SJCRH30 (cell line): Measurements from ENCODE around the gene ZNF423. TPM values are rescaled to one million over a fixed set of nuclear protein-coding genes. Genes with fewer than 3 reads are reported as not detected.

Experiments
- DNase-seq, 2 experiments: peaks; one replicate each; pipeline ENCODE4 v3.0.0-alpha.2; 2015 to 2020
- H3K27ac ChIP-seq: fragments of 250-450 bp; sonication (Bioruptor Pico); 2 replicates; pipeline ENCODE4 v1.5.1; 2020; ENCODE audit warnings: mild to moderate bottlenecking, moderate library complexity
- H3K27me3 ChIP-seq: fragments of 250-450 bp; sonication (Bioruptor Pico); 2 replicates; pipeline ENCODE4 v1.5.1; 2020; ENCODE audit warnings: mild to moderate bottlenecking, moderate library complexity
- H3K36me3 ChIP-seq: fragments of 250-450 bp; sonication (Bioruptor Pico); 2 replicates; pipeline ENCODE4 v1.5.1; 2020; ENCODE audit warnings: mild to moderate bottlenecking, moderate library complexity
- H3K4me1 ChIP-seq: fragments of 250-450 bp; sonication (Bioruptor Pico); 2 replicates; pipeline ENCODE4 v1.5.1; 2020; ENCODE audit warnings: mild to moderate bottlenecking, moderate library complexity
- H3K4me3 ChIP-seq: fragments of 250-450 bp; sonication (Bioruptor Pico); 2 replicates; pipeline ENCODE4 v1.5.1; 2020; ENCODE audit warnings: mild to moderate bottlenecking, moderate library complexity
- H3K9me3 ChIP-seq: fragments of 250-450 bp; sonication (Bioruptor Pico); replicated peaks from 2 replicates; pipeline ENCODE4 v1.5.1; 2020; ENCODE audit warnings: mild to moderate bottlenecking, moderate library complexity
- total RNA-seq: library from RNA; depleted of rRNA; stranded (reverse); fragments of >200 nt; shearing (Covaris generic); gene quantifications from 2 replicates; pipeline ENCODE4 v1.2.3, GENCODE V29; 2014

The ZNF423 gene
- total RNA-seq, 1 experiment from 2014 or later, result 7.9 TPM

DNA sequence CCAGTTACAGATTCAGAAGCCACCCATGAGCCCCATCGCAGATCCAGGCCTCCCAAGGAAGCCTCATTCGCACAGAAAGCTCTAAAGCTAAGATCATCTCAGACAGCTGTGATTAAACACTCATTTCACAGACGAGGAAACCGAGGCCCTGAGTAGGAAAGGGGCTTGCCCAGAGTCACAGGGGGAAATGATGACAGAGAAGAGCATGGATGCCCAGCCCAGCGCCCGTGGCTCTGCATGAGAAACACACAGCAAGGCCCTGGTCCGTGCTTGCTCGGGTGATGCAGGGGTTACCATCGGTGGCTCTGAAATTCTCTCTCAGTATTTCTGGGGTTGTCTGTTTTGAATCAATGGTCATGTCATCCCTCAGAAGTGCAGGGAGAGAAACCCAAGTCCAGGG, 372.7 kb downstream of the ZNF423 start:
- no peak for DNase-seq
- no peaks in the 10 kb centered on the region for H3K9me3 ChIP-seq
- H3K27ac ChIP-seq, result no peak overlapping the region
- H3K27me3 ChIP-seq, result peaks cover 3% of the 10 kb centered on the region; the same call in 1 of the 2 replicates
- no peaks in the 10 kb centered on the region for H3K36me3 ChIP-seq
- H3K4me1 ChIP-seq, result peaks cover 3% of the 10 kb centered on the region; the same call in 1 of the 2 replicates
- H3K4me3 ChIP-seq, result no peak overlapping the region

- DNase-seq, result no peak
- H3K36me3 ChIP-seq, result no peaks in the 10 kb centered on the region
- H3K4me3 ChIP-seq, result no peak overlapping the region
- H3K27ac ChIP-seq, result no peak overlapping the region
- H3K27me3 ChIP-seq, result peaks cover 3% of the 10 kb centered on the region; the same call in 1 of the 2 replicates
- no peaks in the 10 kb centered on the region for H3K9me3 ChIP-seq
- peaks cover 3% of the 10 kb centered on the region; the same call in 1 of the 2 replicates for H3K4me1 ChIP-seq
These were observed 373.2 kb downstream of the ZNF423 start for GRCh38 chr16:49482690-49483089.

DNA sequence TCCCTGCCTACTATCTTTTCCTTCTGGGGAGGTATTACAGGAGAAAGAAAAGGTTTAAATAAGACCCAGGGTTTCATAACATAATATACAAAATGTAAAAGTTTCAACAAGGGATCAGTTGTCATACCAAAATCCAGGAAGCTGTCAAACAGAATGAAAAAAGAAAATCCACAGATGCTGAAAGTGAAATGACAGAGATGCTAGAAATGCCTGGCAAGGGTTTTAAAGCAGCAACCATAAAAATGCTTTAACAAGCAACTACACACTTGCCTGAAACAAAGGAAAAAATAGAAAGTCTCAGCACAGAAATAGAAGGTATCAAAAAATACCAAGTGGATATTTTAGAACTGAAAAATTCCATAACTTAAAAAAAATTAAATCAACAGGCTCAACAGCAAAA, 377.3 kb downstream of the ZNF423 start:
- no peak for DNase-seq
- Histone ChIP-seq H3K9me3 (no peaks in the 10 kb centered on the region), H3K4me3 (no peak overlapping the region), H3K4me1 (no peaks in the 10 kb centered on the region; the same call in 1 of the 2 replicates), H3K27ac (no peak overlapping the region), H3K36me3 (no peaks in the 10 kb centered on the region), H3K27me3 (peaks cover 3% of the 10 kb centered on the region; the same call in 1 of the 2 replicates)

DNA sequence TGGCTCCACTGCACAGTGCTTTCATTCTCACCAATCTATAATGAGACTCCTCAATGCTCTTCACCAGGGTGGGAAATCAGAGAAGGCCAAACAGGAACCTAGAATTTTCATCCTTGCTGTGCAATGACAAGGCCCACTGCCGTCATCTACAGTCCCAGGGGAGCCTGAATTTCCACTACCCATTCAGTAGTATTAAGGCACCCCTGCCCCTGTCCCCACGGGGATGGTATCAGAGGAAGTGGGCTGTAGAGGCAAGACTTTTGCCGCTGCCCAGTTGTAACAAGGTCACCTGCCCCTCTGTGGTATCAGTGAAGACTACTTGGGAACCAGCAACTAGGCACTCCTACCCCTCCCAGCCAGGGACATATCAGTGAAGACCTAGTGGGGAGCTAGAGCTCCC, 377.8 kb downstream of the ZNF423 start:
- no peak overlapping the region for H3K27ac ChIP-seq
- no peak overlapping the region for H3K4me3 ChIP-seq
- no peaks in the 10 kb centered on the region for H3K4me1 ChIP-seq
- no peaks in the 10 kb centered on the region for H3K36me3 ChIP-seq
- H3K9me3 ChIP-seq, result no peaks in the 10 kb centered on the region
- DNase-seq, result no peak
- H3K27me3 ChIP-seq, result peaks cover 3% of the 10 kb centered on the region; the same call in 1 of the 2 replicates

DNA sequence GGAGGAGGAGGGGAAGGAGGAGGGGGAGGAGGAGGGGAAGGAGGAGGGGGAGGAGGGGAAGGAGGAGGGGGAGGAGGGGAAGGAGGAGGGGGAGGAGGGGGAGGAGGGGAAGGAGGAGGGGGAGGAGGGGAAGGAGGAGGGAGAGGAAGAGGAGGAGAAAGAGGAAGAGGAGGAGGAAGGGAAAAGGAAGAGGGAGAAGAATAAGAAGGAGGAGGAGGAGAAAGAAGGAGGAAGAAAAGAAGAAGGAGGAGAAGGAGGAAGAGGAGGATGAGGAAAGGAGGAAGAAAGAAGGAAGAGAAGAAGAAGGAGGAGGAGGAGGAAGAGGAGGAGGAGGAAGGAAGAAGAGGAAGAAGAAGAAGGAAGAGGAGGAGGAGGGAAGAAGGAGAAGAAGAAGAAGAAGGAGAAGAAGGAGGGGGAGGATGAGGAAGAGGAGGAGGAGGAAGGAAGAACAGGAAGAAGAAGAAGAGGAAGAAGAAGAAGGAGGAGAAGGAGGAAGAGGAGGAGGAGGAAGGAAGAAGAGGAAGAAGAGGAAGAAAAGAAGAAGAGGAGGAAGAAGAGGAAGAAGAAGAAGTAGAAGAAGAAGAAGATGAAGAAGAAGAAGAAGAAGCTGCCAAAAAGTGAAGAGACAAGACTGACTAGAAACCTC, 378.5 kb downstream of the ZNF423 start:
- DNase-seq, result no peak
- H3K36me3 ChIP-seq, result no peaks in the 10 kb centered on the region
- no peaks in the 10 kb centered on the region for H3K9me3 ChIP-seq
- no peak overlapping the region for H3K27ac ChIP-seq
- peaks cover 3% of the 10 kb centered on the region; the same call in 1 of the 2 replicates for H3K27me3 ChIP-seq
- H3K4me1 ChIP-seq, result no peaks in the 10 kb centered on the region
- no peak overlapping the region for H3K4me3 ChIP-seq

DNA sequence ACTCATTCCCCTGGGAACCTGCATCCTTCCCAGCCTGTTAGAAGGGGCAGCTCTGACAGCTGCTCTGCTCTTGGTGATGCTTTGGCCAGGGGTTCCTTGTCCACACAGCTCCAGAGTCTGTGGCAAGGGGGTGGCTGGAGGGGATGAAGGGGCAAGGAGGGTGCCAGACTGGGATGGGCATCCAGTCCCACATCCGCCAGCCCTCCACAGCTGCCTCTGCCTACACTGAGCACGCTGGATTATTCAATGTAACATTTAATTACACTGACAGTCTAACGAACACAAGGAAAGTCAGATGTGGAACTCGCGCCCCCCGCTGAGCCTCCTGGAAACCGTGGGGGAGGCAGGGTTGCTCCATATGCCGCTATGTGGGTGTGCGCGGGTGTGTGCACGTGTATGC, 381.2 kb downstream of the ZNF423 start:
- H3K9me3 ChIP-seq, result no peaks in the 10 kb centered on the region
- H3K36me3 ChIP-seq, result no peaks in the 10 kb centered on the region
- H3K4me3 ChIP-seq, result no peak overlapping the region
- H3K27ac ChIP-seq, result no peak overlapping the region
- H3K27me3 ChIP-seq, result no peaks in the 10 kb centered on the region
- no peak for DNase-seq
- H3K4me1 ChIP-seq, result no peaks in the 10 kb centered on the region

DNA sequence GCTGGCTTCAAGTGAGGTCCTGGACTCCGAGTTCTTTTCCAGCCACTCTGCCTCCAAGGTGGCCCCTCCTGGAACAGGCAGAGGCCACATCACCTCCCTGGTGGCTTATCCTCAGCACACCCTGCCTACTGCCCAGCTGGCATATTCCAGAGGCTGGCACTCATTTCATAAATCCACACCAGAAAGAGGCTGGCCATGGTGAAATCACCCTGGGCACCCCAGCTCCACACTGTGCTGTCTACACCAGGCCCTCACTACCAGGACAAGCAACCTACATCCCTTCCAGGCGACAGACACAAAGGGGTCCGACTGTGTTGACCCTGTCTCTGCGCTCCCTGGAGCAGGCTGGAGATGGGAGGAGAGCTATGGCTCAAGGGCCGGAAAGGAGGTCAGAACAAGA, 382.1 kb downstream of the ZNF423 start:
- H3K36me3 ChIP-seq, result no peaks in the 10 kb centered on the region
- H3K27ac ChIP-seq, result no peak overlapping the region
- H3K27me3 ChIP-seq, result no peaks in the 10 kb centered on the region
- no peak overlapping the region for H3K4me3 ChIP-seq
- H3K4me1 ChIP-seq, result no peaks in the 10 kb centered on the region
- DNase-seq, result no peak
- H3K9me3 ChIP-seq, result no peaks in the 10 kb centered on the region

- no peak for DNase-seq
These were observed 382.8 kb downstream of the ZNF423 start for GRCh38 chr16:49473131-49473530.

GRCh38 chr16:49472598-49472997, 383.3 kb downstream of the ZNF423 start:
- Histone ChIP-seq H3K27me3 (no peaks in the 10 kb centered on the region), H3K4me3 (no peak overlapping the region), H3K27ac (no peak overlapping the region), H3K36me3 (no peaks in the 10 kb centered on the region), H3K4me1 (no peaks in the 10 kb centered on the region), H3K9me3 (no peaks in the 10 kb centered on the region)
- no peak for DNase-seq

More at GRCh38 chr16:49473131-49473530, 382.8 kb downstream of the ZNF423 start:
- no peak overlapping the region for H3K4me3 ChIP-seq
- H3K27me3 ChIP-seq, result no peaks in the 10 kb centered on the region
- no peaks in the 10 kb centered on the region for H3K4me1 ChIP-seq
- H3K9me3 ChIP-seq, result no peaks in the 10 kb centered on the region
- no peaks in the 10 kb centered on the region for H3K36me3 ChIP-seq
- H3K27ac ChIP-seq, result no peak overlapping the region

DNA sequence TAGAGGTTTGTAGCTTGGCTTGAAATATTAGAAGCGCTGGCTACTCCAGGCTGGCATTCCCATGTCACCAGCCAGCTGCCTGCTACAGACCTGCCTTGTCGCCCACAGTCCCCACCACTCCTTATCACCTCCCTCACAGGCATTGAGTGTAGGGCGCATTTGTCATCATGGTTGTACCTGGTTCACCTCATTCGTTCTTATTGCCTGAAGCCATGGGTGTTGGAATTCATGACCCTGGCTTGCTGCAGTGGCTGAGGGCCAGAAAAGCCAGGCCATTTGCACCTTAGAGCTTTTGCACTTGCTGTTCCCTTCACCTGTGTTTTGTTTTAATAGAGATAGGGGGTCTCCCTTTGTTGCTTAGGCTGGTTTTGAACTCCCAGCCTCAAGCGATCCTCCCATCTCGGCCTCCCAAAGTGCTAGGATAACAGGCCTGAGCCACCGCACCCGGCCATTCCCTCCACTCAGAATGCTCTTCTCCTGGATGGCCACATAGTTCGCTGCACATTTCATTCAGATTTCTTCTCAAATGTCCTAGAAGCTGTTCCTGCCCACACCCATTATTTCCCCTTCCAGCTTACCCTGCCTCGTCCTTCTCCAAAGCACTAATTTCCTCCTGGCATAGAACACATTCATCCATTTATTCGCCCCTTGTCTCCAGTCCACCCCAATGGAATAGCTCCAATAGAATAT, 384.7 kb downstream of the ZNF423 start:
- DNase-seq, result no peak
- no peaks in the 10 kb centered on the region for H3K36me3 ChIP-seq
- H3K27me3 ChIP-seq, result no peaks in the 10 kb centered on the region
- H3K4me3 ChIP-seq, result no peak overlapping the region
- no peak overlapping the region for H3K27ac ChIP-seq
- H3K9me3 ChIP-seq, result no peaks in the 10 kb centered on the region
- no peaks in the 10 kb centered on the region for H3K4me1 ChIP-seq

DNA sequence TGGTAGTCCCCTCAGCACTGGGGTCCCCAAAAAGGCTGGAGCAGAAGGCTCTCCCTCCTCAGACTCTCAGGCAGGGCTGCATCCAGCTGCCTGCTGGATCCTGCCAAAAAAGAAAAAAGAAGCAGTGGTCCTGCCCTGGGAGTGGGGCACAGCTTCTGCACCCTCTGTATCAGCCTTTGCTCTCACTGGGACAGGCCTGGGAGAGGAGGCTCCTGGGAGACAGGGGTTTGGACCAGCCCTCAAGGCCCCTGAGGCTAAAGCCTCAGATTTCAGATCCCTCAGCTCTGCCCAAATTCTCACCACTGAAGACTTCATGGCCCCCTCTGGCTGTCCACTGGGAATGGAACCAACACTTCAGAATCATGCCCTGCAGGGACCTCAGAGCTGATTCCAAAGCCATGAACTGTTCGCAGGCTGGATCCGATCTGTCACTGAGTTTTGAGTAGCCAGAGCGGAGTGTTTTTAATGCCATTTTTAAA, 385.4 kb downstream of the ZNF423 start:
- DNase-seq, result no peak

DNA sequence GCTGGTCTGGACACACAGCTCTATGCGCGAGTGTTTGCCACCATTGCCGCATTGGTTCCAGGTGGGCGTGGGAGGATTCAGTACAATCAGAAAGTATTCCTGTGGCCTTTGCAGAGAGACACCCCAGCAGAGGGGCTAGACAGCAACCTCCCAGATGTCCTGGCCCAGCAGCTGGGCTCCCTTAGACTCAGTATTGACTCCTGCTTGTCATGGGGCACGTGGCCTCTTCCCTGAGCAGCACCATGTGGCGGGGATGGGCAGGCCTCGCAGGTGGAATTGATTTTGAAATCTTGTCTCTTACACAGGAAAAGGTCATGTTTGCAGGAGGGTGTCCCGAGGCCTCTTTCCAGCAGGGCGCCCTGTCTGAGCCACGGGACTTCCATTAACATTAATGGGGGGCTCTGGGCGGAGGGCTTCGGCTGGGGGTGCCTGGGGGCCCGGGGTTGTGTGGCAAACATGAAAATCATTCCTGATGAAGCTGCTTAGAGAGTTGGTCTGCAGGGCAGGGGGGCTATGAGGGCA, 385.9 kb downstream of the ZNF423 start:
- DNase-seq, result no peak
- no peaks in the 10 kb centered on the region for H3K4me1 ChIP-seq
- no peaks in the 10 kb centered on the region for H3K27me3 ChIP-seq
- no peaks in the 10 kb centered on the region for H3K36me3 ChIP-seq
- no peak overlapping the region for H3K4me3 ChIP-seq
- no peaks in the 10 kb centered on the region for H3K9me3 ChIP-seq
- no peak overlapping the region for H3K27ac ChIP-seq

More for the DNA sequence above, 385.4 kb downstream of the ZNF423 start:
- H3K4me1 ChIP-seq, result no peaks in the 10 kb centered on the region
- H3K4me3 ChIP-seq, result no peak overlapping the region
- no peak overlapping the region for H3K27ac ChIP-seq
- H3K9me3 ChIP-seq, result no peaks in the 10 kb centered on the region
- H3K36me3 ChIP-seq, result no peaks in the 10 kb centered on the region
- no peaks in the 10 kb centered on the region for H3K27me3 ChIP-seq

- Histone ChIP-seq H3K9me3 (no peaks in the 10 kb centered on the region), H3K27ac (no peak overlapping the region), H3K4me1 (no peaks in the 10 kb centered on the region), H3K36me3 (no peaks in the 10 kb centered on the region), H3K4me3 (no peak overlapping the region), H3K27me3 (no peaks in the 10 kb centered on the region)
- DNase-seq, result no peak
These were observed 386.6 kb downstream of the ZNF423 start for GRCh38 chr16:49469311-49469670.

GRCh38 chr16:49468611-49469310, 387.2 kb downstream of the ZNF423 start:
- Histone ChIP-seq H3K4me1 (no peaks in the 10 kb centered on the region), H3K4me3 (no peak overlapping the region), H3K9me3 (no peaks in the 10 kb centered on the region), H3K36me3 (no peaks in the 10 kb centered on the region), H3K27me3 (no peaks in the 10 kb centered on the region), H3K27ac (no peak overlapping the region)
- DNase-seq, result no peak
